OCI-LY7 (cell line): ENCODE measurements around the gene ARFGAP3.

Source experiments
- EZH2phosphoT487 ChIP-seq: fragments of 200-600 bp; sonication (generic); IDR thresholded peaks from 2 replicates; pipeline ENCODE4 v1.6.1; 2018; ENCODE audit warnings: low read depth, borderline replicate concordance, mild to moderate bottlenecking, mixed run types, antibody characterized with exemption, low read length, moderate library complexity, mixed read lengths
- TF ChIP-seq, protein P1 (sequence below): fragments of 200-600 bp; sonication (generic); conservative IDR thresholded peaks from 2 replicates; pipeline ENCODE4 v1.5.1; 2014; ENCODE audit warnings: mild to moderate bottlenecking, antibody characterized with exemption, low read length, moderate library complexity, mixed read lengths

DNA sequence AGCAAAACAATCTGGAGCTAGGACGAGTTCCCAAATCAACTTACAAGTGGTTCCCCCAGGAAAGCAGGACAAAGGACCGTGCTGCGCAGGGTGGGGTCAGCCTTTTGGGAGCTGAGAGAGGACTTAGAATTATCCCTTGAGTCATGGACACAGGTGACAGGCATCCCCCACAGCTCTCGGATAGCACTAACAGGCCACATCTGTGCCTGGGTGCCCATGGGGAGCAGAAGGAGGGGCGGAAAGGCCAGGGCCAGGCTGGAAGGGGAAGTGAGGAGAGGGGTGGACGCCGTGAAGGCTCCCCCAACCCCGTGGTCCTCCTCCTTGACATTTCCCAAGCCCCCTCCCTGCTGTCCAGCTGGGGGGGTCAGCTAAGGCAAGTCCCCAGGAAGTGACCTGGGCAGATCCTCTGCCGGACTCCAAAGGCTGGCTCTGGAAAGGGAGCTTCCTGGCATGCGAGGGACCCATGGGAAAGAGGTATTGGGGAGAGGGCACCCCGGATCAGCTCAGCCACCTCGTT lies 104.8 kb downstream of the ARFGAP3 start:
- TF ChIP-seq, protein P1, sequence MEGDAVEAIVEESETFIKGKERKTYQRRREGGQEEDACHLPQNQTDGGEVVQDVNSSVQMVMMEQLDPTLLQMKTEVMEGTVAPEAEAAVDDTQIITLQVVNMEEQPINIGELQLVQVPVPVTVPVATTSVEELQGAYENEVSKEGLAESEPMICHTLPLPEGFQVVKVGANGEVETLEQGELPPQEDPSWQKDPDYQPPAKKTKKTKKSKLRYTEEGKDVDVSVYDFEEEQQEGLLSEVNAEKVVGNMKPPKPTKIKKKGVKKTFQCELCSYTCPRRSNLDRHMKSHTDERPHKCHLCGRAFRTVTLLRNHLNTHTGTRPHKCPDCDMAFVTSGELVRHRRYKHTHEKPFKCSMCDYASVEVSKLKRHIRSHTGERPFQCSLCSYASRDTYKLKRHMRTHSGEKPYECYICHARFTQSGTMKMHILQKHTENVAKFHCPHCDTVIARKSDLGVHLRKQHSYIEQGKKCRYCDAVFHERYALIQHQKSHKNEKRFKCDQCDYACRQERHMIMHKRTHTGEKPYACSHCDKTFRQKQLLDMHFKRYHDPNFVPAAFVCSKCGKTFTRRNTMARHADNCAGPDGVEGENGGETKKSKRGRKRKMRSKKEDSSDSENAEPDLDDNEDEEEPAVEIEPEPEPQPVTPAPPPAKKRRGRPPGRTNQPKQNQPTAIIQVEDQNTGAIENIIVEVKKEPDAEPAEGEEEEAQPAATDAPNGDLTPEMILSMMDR = no peak
- no peak for TF ChIP-seq EZH2phosphoT487
